Osteocyte (in vitro differentiated cells): Measurements from ENCODE around the gene WDR88. TPM values are rescaled to one million over a fixed set of nuclear protein-coding genes. Genes with fewer than 3 reads are reported as not detected.

Source experiments
- DNase-seq: peaks from one replicate; pipeline ENCODE4 v3.0.0; 2021; ENCODE audit warnings: mixed read lengths; ENCODE audit not compliant: unreplicated experiment; ENCODE audit errors: extremely low spot score
- H3K27ac Mint-ChIP-seq: one replicate; pipeline ENCODE4 v1.8.0; 2021; ENCODE audit warnings: mild to moderate bottlenecking, mixed read lengths; ENCODE audit not compliant: unreplicated experiment
- H3K27me3 Mint-ChIP-seq: one replicate; pipeline ENCODE4 v1.8.0; 2021; ENCODE audit warnings: mixed read lengths; ENCODE audit not compliant: unreplicated experiment
- H3K36me3 Mint-ChIP-seq: one replicate; pipeline ENCODE4 v1.8.0; 2021; ENCODE audit warnings: mixed read lengths; ENCODE audit not compliant: unreplicated experiment
- H3K4me1 Mint-ChIP-seq: one replicate; pipeline ENCODE4 v1.8.0; 2021; ENCODE audit warnings: mixed read lengths; ENCODE audit not compliant: unreplicated experiment
- H3K4me3 Mint-ChIP-seq: one replicate; pipeline ENCODE4 v1.8.0; 2021; ENCODE audit warnings: mild to moderate bottlenecking, moderate library complexity, mixed read lengths; ENCODE audit not compliant: unreplicated experiment
- H3K9me3 Mint-ChIP-seq: one replicate; pipeline ENCODE4 v1.8.0; 2021; ENCODE audit warnings: mixed read lengths; ENCODE audit not compliant: unreplicated experiment
- total RNA-seq: library from RNA; stranded (reverse); gene quantifications from 2 replicates; pipeline ENCODE4 v1.2.1, GENCODE V29; 2021
- TF ChIP-seq, protein P1 (sequence below): fragments of 200-600 bp; sonication (generic); IDR thresholded peaks from 2 replicates; pipeline ENCODE4 v1.5.0; 2021; ENCODE audit warnings: antibody characterized with exemption, mild to moderate bottlenecking, moderate library complexity

Gene WDR88
- total RNA-seq, 1 donor from 2014 or later, result not detected

GRCh38 chr19:33210266-33210940 is 78.5 kb downstream of the WDR88 start:
- Mint-ChIP-seq H3K27ac (no peak overlapping the region), H3K36me3 (no peaks in the 10 kb centered on the region), H3K27me3 (no peaks in the 10 kb centered on the region), H3K4me1 (no peaks in the 10 kb centered on the region), H3K4me3 (no peak overlapping the region), H3K9me3 (no peaks in the 10 kb centered on the region)
- TF ChIP-seq, protein P1, sequence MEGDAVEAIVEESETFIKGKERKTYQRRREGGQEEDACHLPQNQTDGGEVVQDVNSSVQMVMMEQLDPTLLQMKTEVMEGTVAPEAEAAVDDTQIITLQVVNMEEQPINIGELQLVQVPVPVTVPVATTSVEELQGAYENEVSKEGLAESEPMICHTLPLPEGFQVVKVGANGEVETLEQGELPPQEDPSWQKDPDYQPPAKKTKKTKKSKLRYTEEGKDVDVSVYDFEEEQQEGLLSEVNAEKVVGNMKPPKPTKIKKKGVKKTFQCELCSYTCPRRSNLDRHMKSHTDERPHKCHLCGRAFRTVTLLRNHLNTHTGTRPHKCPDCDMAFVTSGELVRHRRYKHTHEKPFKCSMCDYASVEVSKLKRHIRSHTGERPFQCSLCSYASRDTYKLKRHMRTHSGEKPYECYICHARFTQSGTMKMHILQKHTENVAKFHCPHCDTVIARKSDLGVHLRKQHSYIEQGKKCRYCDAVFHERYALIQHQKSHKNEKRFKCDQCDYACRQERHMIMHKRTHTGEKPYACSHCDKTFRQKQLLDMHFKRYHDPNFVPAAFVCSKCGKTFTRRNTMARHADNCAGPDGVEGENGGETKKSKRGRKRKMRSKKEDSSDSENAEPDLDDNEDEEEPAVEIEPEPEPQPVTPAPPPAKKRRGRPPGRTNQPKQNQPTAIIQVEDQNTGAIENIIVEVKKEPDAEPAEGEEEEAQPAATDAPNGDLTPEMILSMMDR, result no peak
- DNase-seq, result no peak

DNA sequence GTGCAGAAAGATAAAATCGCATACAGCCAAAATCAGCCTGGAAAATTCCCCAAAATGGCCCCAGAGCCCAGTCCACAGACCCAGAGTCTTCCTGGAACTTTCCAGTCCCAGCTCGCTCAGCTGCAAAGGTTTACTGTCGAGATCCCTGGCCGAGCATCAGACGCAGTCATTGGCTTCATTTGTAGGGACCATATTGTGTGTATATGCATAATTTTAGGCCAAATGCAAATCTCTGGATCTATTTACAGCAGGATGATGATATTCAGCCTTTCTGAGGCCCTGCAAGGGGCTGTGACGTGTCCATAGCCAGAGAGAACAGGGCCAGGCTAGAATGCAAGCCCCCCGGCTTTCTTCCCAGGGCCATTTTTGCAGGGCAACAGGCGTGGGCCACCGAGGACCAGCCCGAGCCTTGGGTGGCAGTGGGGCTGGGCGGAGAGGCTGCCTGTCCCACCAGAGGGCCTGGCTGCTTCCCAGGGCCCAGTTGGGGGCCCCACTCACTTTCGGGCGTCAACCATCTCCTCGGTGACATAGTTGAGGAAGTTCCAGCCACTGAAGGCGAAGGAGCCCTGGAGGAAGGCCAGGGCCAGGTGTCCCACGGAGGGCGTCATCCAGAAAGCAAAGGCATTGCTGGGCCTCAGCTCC is 80.0 kb downstream of the WDR88 start:
- H3K27ac Mint-ChIP-seq, result no peak overlapping the region
- no peak overlapping the region for H3K4me3 Mint-ChIP-seq
- H3K4me1 Mint-ChIP-seq, result no peaks in the 10 kb centered on the region
- H3K9me3 Mint-ChIP-seq, result no peaks in the 10 kb centered on the region
- H3K27me3 Mint-ChIP-seq, result no peaks in the 10 kb centered on the region
- TF ChIP-seq, protein P1, result no peak
- no peaks in the 10 kb centered on the region for H3K36me3 Mint-ChIP-seq
- no peak for DNase-seq

- Mint-ChIP-seq H3K27ac (no peak overlapping the region), H3K4me3 (no peak overlapping the region), H3K36me3 (no peaks in the 10 kb centered on the region), H3K27me3 (no peaks in the 10 kb centered on the region), H3K9me3 (no peaks in the 10 kb centered on the region), H3K4me1 (no peaks in the 10 kb centered on the region)
- TF ChIP-seq, protein P1, result no peak
- DNase-seq, result no peak
These were observed 80.7 kb downstream of the WDR88 start for GRCh38 chr19:33212436-33213172.

DNA sequence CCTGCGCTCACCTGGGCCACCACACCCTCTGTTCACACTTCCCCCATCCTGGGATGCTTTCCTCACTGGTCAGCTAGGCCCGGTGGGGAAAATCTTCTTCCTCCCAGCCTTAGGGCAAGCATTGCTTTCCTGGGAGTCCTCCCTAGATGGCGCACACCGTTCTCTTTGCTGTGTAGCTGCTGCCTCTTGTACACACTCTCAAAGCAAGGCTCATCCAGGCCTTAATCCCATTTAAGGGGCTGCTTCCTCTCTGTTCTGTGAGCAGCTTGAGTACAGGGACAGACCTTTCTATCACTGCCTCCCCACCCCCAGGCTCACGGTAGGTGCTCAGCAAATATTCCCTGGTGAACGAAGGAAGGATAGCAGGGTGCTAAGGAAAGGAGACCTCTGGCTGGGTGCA is 82.7 kb downstream of the WDR88 start:
- no peaks in the 10 kb centered on the region for H3K4me1 Mint-ChIP-seq
- H3K27ac Mint-ChIP-seq, result no peak overlapping the region
- no peak overlapping the region for H3K4me3 Mint-ChIP-seq
- DNase-seq, result no peak
- TF ChIP-seq, protein P1, result no peak
- H3K36me3 Mint-ChIP-seq, result no peaks in the 10 kb centered on the region
- no peaks in the 10 kb centered on the region for H3K9me3 Mint-ChIP-seq
- peaks cover 2% of the 10 kb centered on the region for H3K27me3 Mint-ChIP-seq
